ENCODE data around the gene MTCL1. TPM values are rescaled to one million over a fixed set of nuclear protein-coding genes. Genes with fewer than 3 reads are reported as not detected.

Gene MTCL1
- total and polyA plus RNA-seq, 9 of the 15 experiments (the other 6 are each of a cell fraction or from before 2014, with no cell fraction given): 0.21 to 7.4 (median 3.7) TPM

DNA sequence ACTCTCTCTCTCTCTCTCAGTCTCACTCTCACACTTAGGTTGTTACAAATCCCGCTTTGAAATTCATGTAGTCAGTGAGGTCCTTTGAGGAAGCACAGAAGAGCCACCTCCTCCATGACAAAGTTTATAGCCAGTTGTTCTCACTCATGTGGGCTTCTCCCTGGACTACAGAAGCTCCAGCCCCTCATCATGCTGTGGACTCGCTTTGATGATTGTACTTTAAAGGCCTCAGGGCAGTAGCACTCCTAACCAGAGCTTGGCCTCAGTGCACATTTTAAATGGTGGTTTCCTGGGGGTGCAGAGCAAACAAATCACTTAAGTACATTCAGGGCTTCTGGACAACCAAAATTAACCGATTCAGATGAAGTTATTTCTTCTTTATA, 115.7 kb downstream of the MTCL1 start:
- ATAC-seq (no peak), DNase-seq (ENCODE audit: extremely low read depth in 1 of 4, low spot score in 3 of 4) (no peak), FAIRE-seq (no peak)
- BruUV-seq (replicated peaks): no TSS peak
- intact Hi-C loops (cut with micrococcal nuclease) (no loop called here), in situ Hi-C loops (cut with MboI) (no loop called here)
- no peak overlapping the region for H3K4me3 ChIP-seq
- POLR2A ChIA-PET: no interaction called here
- H3K4me2 ChIP-seq (ENCODE audit: insufficient read depth, low read length): no peak overlapping the region
- H3K4me1 ChIP-seq (replicated peaks in 1 of 2; ENCODE audit: control insufficient read depth in 2 of 2, insufficient read depth in 2 of 2, low read length in 2 of 2): peaks cover 0 to 19% of the 10 kb centered on the region in 2 experiments; a peak in 3 of 5 replicates
- CTCF ChIA-PET (ENCODE audit: low intra/inter-chr PET ratio): no interaction called here
- no peaks in the 10 kb centered on the region for H3K36me3 ChIP-seq (ENCODE audit: control insufficient read depth, insufficient read depth, low read length)
- no peaks in the 10 kb centered on the region for H3K9me3 ChIP-seq (replicated peaks; ENCODE audit: control insufficient read depth, insufficient read depth, low read depth, low read length)
- H4K20me1 ChIP-seq (replicated peaks; ENCODE audit: control insufficient read depth, insufficient read depth, low read length): no peaks in the 10 kb centered on the region
- WGBS (ENCODE audit: insufficient coverage, low coverage, missing lambda C conversion rate): 5% methylated on average over 3 of the region's 3 CpGs
- no peak overlapping the region for H2AFZ ChIP-seq (ENCODE audit: low read depth, low read length)
- no peak overlapping the region for H3K9ac ChIP-seq (ENCODE audit: insufficient read depth in 1 of 2, low read depth in 2 of 2, low read length in 2 of 2)
- H3K27me3 ChIP-seq (ENCODE audit: control insufficient read depth in 2 of 2, insufficient read depth in 2 of 2, low read length in 2 of 2): peaks cover 19 to 47% of the 10 kb centered on the region in 2 experiments
- no peak overlapping the region for H3K27ac ChIP-seq (ENCODE audit: extremely low read depth, low read depth, low read length)
- H3K79me2 ChIP-seq (ENCODE audit: control insufficient read depth, insufficient read depth, low read length): no peaks in the 10 kb centered on the region
- H3K9me1 ChIP-seq (ENCODE audit: control insufficient read depth, insufficient read depth, low read length): no peaks in the 10 kb centered on the region
- TF ChIP-seq RAD21 (CRISPR knock-in tag; conservative IDR thresholded peaks at IDR 0.05 in 1 of 2, IDR thresholded peaks at IDR 0.05 in 1 of 2) (no peak), KLF13 (tag; IDR thresholded peaks at IDR 0.05; ENCODE audit: borderline replicate concordance, low read depth) (no peak), MXD1 (CRISPR knock-in tag; IDR thresholded peaks at IDR 0.05; ENCODE audit: borderline replicate concordance, poor library complexity, severe bottlenecking) (no peak), SMC3 (conservative IDR thresholded peaks at IDR 0.05; ENCODE audit: insufficient read depth, low read depth, low read length) (no peak), MAFG (tag; conservative IDR thresholded peaks at IDR 0.05) (no peak), SMAD2 (IDR thresholded peaks at IDR 0.05; ENCODE audit: low read depth, low read length) (no peak), ZNF77 (CRISPR knock-in tag; IDR thresholded peaks at IDR 0.05) (no peak), PHTF2 (CRISPR knock-in tag; IDR thresholded peaks at IDR 0.05) (no peak), EP400 (IDR thresholded peaks at IDR 0.05) (no peak), ZNF778 (CRISPR knock-in tag; IDR thresholded peaks at IDR 0.05) (no peak), EGR1 (conservative IDR thresholded peaks at IDR 0.05) (no peak), POLR2H (tag; IDR thresholded peaks at IDR 0.05; ENCODE audit: low read depth) (no peak), ZKSCAN8 (CRISPR knock-in tag; IDR thresholded peaks at IDR 0.05) (no peak), SRSF7 (optimal IDR thresholded peaks at IDR 0.05; ENCODE audit: low read depth, low read length) (no peak), IRF2 (CRISPR knock-in tag; IDR thresholded peaks at IDR 0.05) (no peak)

Data from K562 (cell line).